ENCODE results near the gene CCL1.

Gene CCL1

GRCh38 chr17:34321964-34322363 is 41.1 kb downstream of the CCL1 start:
- no peak overlapping the region for H3K4me3 ChIP-seq (ENCODE audit: low read depth, low read length)

DNA sequence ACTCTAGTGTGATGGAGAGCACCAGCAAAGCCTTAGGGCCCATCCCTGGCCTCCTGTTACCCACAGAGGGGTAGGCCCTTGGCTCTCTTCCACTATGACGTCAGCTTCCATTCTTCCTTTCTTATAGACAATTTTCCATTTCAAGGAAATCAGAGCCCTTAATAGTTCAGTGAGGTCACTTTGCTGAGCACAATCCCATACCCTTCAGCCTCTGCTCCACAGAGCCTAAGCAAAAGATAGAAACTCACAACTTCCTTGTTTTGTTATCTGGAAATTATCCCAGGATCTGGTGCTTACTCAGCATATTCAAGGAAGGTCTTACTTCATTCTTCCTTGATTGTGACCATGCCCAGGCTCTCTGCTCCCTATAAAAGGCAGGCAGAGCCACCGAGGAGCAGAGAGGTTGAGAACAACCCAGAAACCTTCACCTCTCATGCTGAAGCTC is 44.0 kb downstream of the CCL1 start, which contains the start of gene CCL8:
Gene CCL8, plus strand, starts transcription at position 397 of the 445 bp plus-strand sequence. CDS start 67 bp downstream, outside the sequence.
- TF ChIP-seq CTCF (IDR thresholded peaks at IDR 0.05; ENCODE audit: borderline replicate concordance, insufficient read depth, low read depth, low read length), result no peak
- no peak within 1 kb of the TSS for H3K4me3 ChIP-seq (ENCODE audit: low read depth, low read length)

More at GRCh38 chr17:34321964-34322363, 41.1 kb downstream of the CCL1 start:
- TF ChIP-seq CTCF (IDR thresholded peaks at IDR 0.05; ENCODE audit: borderline replicate concordance, insufficient read depth, low read depth, low read length), result no peak

DNA sequence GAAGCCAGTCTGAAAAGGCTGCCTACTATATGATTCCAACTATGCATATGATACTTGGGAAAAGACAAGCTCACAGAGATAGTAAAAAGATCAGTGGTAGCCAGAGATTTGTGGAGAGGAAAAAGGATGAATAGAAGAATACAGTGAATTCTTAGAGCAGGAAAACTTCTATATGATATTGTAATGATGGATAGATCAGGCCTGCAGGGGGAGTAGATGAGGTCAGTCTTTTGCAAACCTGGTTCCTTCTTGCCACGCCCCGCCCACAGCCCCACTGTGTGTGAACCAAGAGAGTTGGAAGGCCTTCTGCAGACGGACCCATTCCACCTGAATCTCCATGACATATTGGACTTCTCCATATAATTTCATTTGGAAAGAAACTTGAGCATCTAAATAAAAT is 44.6 kb downstream of the CCL1 start:
- TF ChIP-seq CTCF (IDR thresholded peaks at IDR 0.05; ENCODE audit: borderline replicate concordance, insufficient read depth, low read depth, low read length), result peak; percentile 24; the same call in 1 of the 2 replicates

GRCh38 chr17:34314279-34314678 is 48.8 kb downstream of the CCL1 start:
- no peak for TF ChIP-seq CTCF (IDR thresholded peaks at IDR 0.05; ENCODE audit: borderline replicate concordance, insufficient read depth, low read depth, low read length)
- H3K4me3 ChIP-seq (ENCODE audit: low read depth, low read length), result no peak overlapping the region

More for the DNA sequence above, 44.6 kb downstream of the CCL1 start:
- no peak overlapping the region for H3K4me3 ChIP-seq (ENCODE audit: low read depth, low read length)

DNA sequence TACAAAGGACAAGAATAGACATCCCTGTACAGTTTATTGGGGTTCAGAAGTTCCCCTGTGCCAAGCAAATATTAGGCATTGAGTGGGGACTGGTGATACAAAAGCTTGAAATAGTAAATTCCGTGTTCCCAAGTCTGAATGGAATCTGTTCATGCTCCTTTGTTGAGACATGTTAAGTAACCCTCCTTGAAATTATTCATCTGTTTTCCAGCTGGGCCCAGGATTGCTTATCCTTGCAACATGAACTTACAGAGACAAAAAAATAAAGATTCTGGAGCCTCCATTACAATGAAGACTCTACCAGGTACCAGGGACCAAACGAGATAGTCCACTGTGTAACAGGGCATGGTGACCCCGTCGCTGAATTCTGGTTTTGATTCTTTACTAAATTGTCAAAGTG is 49.9 kb downstream of the CCL1 start:
- no peak for TF ChIP-seq CTCF (IDR thresholded peaks at IDR 0.05; ENCODE audit: borderline replicate concordance, insufficient read depth, low read depth, low read length)
- H3K4me3 ChIP-seq (ENCODE audit: low read depth, low read length), result no peak overlapping the region

GRCh38 chr17:34312080-34312479 is 51.0 kb downstream of the CCL1 start:
- TF ChIP-seq CTCF (IDR thresholded peaks at IDR 0.05; ENCODE audit: borderline replicate concordance, insufficient read depth, low read depth, low read length), result no peak

GRCh38 chr17:34311291-34311690 is 51.7 kb downstream of the CCL1 start:
- H3K4me3 ChIP-seq (ENCODE audit: low read depth, low read length), result no peak overlapping the region
- TF ChIP-seq CTCF (IDR thresholded peaks at IDR 0.05; ENCODE audit: borderline replicate concordance, insufficient read depth, low read depth, low read length), result no peak

More at GRCh38 chr17:34312080-34312479, 51.0 kb downstream of the CCL1 start:
- H3K4me3 ChIP-seq (ENCODE audit: low read depth, low read length), result no peak overlapping the region

Measured in GM12875 (cell line).